Panc1 (cell line): ENCODE measurements around the gene CEP128. TPM values are rescaled to one million over a fixed set of nuclear protein-coding genes. Genes with fewer than 3 reads are reported as not detected.

ENCODE experiments used
- ATAC-seq: fragments of 200-7000 bp; cut with Tn5 transposase; 2 replicates; pipeline ENCODE4 v1.9.1; 2020; ENCODE audit warnings: mild to moderate bottlenecking, moderate library complexity
- BruUV-seq: library from RNA; stranded (reverse); fragments of 400-500 nt; replicated peaks from 2 replicates; lab custom pipeline; 2021; lab: Mats Ljungman, UMichigan
- CTCF ChIA-PET: fragments of 300-600 bp; sonication (Branson Sonifier 250); formaldehyde crosslinking; loops from one replicate; lab custom pipeline; 2022; ENCODE audit warnings: antibody characterized with exemption; lab: Charles Lee
- POLR2A ChIA-PET: fragments of 300-600 bp; sonication (Branson Sonifier 250); formaldehyde crosslinking; loops from one replicate; lab custom pipeline; 2022; ENCODE audit warnings: antibody characterized with exemption; lab: Charles Lee
- DNase-seq: peaks from one replicate; pipeline ENCODE4 v3.0.0-alpha.2; 2010; ENCODE audit warnings: low read depth, low spot score
- H3K27ac ChIP-seq: 2 replicates; pipeline ENCODE4 v1.5.1; 2011; ENCODE audit warnings: mild to moderate bottlenecking, low read length, inconsistent platforms
- H3K27me3 ChIP-seq: fragments of 200-500 bp; sonication (Bioruptor generic); 2 replicates; pipeline ENCODE4 v1.6.0; 2014; ENCODE audit warnings: low read length, inconsistent platforms; ENCODE audit not compliant: control insufficient read depth, insufficient read depth
- H3K36me3 ChIP-seq: fragments of 200-500 bp; sonication (Bioruptor generic); 2 replicates; pipeline ENCODE4 v1.5.1; 2014; ENCODE audit warnings: inconsistent platforms, mild to moderate bottlenecking, low read length, moderate library complexity; ENCODE audit not compliant: control insufficient read depth, insufficient read depth
- H3K4me1 ChIP-seq: 2 replicates; pipeline ENCODE4 v1.5.1; 2011; ENCODE audit warnings: inconsistent platforms, mild to moderate bottlenecking, low read length, moderate library complexity; ENCODE audit not compliant: control insufficient read depth, insufficient read depth
- H3K4me3 ChIP-seq, 2 experiments: 2 replicates each; pipeline ENCODE4 v1.5.1; 2011 to 2012; ENCODE audit warnings: low read depth in 2 of 2, low read length in 2 of 2, mild to moderate bottlenecking in 2 of 2, inconsistent platforms in 1 of 2, moderate library complexity in 1 of 2
- H3K9me3 ChIP-seq: fragments of 200-500 bp; sonication (Bioruptor generic); 2 replicates; pipeline ENCODE4 v1.5.1; 2014; ENCODE audit warnings: low read depth, mild to moderate bottlenecking, inconsistent platforms, low read length, moderate library complexity; ENCODE audit not compliant: control insufficient read depth, insufficient read depth
- POLR2AphosphoS5 ChIP-seq: IDR thresholded peaks from 2 replicates; pipeline ENCODE4 v1.6.1; 2012; ENCODE audit warnings: mild to moderate bottlenecking, low read depth, low read length, moderate library complexity
- SIN3A ChIP-seq: IDR thresholded peaks from 2 replicates; pipeline ENCODE4 v1.6.1; 2012; ENCODE audit warnings: low read depth, mild to moderate bottlenecking, low read length, moderate library complexity, borderline replicate concordance; ENCODE audit not compliant: insufficient read depth
- TCF7L2 ChIP-seq: IDR thresholded peaks from 2 replicates; pipeline ENCODE4 v1.6.1; 2011; ENCODE audit warnings: mild to moderate bottlenecking, low read depth, low read length, inconsistent platforms
- in situ Hi-C: cut with HindIII; loops from 2 replicates; pipeline ENCODE4 v1.10.0; 2016; ENCODE audit warnings: low sequenced_read_pairs, low pct_unique_long_range_greater_than_20kb
- intact Hi-C: fragments of 100-400 bp; cut with micrococcal nuclease; formaldehyde crosslinking; loops from one replicate; pipeline ENCODE4 v1.10.0; 2022; ENCODE audit not compliant: unreplicated experiment
- total RNA-seq: library from RNA; stranded (reverse); gene quantifications from one replicate; pipeline ENCODE4 v1.2.1, GENCODE V29; 2021; ENCODE audit not compliant: unreplicated experiment
- TF ChIP-seq, protein P1 (sequence below), 2 experiments: IDR thresholded peaks; 2 replicates each; pipeline ENCODE4 v1.6.1; 2011 to 2012; ENCODE audit warnings: low read depth in 2 of 2, control low read depth in 1 of 2, low read length in 1 of 2, mild to moderate bottlenecking in 1 of 2, moderate library complexity in 1 of 2; ENCODE audit not compliant: insufficient read depth in 1 of 2
- TF ChIP-seq, protein P2 (sequence below): fragments of 450-650 bp; IDR thresholded peaks from 2 replicates; pipeline ENCODE4 v1.5.1; 2017; ENCODE audit warnings: mild to moderate bottlenecking

Gene CEP128
- total RNA-seq, 1 experiment from 2014 or later, result 9.3 TPM

DNA sequence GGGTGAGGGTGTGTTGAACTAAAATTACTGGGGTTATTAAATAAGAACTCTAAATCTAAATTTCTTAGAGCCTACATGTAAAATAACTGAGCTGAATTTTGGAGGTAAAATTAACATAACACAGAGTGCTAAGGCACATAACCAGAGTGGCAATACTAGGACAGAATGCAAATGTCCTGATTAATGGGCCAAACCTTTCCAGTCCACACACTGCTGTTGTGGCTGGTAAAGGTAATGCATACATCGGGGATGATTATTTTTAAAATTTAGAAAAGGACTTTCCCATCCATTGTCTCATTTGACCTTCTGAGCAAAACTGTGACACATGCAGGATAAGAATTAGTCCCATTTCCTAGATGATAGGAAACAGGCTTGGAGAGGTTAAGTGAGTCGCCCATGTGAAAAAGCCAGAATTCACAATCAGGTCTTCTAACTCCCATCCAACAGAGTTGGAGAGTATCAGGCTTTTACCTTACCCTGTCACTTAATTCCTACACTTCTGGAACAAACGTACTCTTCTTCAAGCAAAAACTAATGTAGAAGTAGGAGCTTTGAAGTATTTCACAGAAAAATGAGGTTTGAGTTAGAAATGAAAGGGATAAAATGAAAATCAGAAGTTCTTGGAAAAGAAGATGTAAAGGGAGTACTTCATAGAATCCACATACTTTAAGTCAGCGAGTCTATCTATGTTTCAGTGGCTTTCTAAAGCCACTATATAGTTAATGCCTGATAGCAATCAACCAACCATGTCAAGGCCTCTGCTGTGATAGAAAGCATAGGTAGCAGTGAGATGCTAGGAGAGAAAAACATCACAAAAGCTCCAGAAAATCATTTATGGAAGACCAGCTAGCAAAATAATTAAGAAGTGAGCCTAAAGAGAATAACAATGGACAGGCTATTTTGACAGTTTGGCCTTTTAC, 395.3 kb downstream of the CEP128 start:
- BruUV-seq, result no TSS peak
- intact Hi-C loops, result no loop called here
- no peaks in the 10 kb centered on the region for H3K36me3 ChIP-seq
- ChIA-PET CTCF (no interaction called here), POLR2A (no interaction called here)
- ATAC-seq (no peak), DNase-seq (no peak)
- no peak overlapping the region for H3K4me3 ChIP-seq
- H3K4me1 ChIP-seq, result no peaks in the 10 kb centered on the region
- in situ Hi-C loops, result no loop called here
- no peak overlapping the region for H3K27ac ChIP-seq
- H3K27me3 ChIP-seq, result no peaks in the 10 kb centered on the region
- no peaks in the 10 kb centered on the region for H3K9me3 ChIP-seq
- no peak for TF ChIP-seq SIN3A
- TF ChIP-seq, protein P1, sequence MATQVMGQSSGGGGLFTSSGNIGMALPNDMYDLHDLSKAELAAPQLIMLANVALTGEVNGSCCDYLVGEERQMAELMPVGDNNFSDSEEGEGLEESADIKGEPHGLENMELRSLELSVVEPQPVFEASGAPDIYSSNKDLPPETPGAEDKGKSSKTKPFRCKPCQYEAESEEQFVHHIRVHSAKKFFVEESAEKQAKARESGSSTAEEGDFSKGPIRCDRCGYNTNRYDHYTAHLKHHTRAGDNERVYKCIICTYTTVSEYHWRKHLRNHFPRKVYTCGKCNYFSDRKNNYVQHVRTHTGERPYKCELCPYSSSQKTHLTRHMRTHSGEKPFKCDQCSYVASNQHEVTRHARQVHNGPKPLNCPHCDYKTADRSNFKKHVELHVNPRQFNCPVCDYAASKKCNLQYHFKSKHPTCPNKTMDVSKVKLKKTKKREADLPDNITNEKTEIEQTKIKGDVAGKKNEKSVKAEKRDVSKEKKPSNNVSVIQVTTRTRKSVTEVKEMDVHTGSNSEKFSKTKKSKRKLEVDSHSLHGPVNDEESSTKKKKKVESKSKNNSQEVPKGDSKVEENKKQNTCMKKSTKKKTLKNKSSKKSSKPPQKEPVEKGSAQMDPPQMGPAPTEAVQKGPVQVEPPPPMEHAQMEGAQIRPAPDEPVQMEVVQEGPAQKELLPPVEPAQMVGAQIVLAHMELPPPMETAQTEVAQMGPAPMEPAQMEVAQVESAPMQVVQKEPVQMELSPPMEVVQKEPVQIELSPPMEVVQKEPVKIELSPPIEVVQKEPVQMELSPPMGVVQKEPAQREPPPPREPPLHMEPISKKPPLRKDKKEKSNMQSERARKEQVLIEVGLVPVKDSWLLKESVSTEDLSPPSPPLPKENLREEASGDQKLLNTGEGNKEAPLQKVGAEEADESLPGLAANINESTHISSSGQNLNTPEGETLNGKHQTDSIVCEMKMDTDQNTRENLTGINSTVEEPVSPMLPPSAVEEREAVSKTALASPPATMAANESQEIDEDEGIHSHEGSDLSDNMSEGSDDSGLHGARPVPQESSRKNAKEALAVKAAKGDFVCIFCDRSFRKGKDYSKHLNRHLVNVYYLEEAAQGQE (IDR thresholded peaks at IDR 0.05; ENCODE audit: insufficient read depth in 1 of 2, low read depth in 2 of 2, low read length in 1 of 2), result no peak
- no peak for TF ChIP-seq TCF7L2
- no peak for TF ChIP-seq POLR2AphosphoS5
- TF ChIP-seq, protein P2, sequence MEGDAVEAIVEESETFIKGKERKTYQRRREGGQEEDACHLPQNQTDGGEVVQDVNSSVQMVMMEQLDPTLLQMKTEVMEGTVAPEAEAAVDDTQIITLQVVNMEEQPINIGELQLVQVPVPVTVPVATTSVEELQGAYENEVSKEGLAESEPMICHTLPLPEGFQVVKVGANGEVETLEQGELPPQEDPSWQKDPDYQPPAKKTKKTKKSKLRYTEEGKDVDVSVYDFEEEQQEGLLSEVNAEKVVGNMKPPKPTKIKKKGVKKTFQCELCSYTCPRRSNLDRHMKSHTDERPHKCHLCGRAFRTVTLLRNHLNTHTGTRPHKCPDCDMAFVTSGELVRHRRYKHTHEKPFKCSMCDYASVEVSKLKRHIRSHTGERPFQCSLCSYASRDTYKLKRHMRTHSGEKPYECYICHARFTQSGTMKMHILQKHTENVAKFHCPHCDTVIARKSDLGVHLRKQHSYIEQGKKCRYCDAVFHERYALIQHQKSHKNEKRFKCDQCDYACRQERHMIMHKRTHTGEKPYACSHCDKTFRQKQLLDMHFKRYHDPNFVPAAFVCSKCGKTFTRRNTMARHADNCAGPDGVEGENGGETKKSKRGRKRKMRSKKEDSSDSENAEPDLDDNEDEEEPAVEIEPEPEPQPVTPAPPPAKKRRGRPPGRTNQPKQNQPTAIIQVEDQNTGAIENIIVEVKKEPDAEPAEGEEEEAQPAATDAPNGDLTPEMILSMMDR, result no peak

DNA sequence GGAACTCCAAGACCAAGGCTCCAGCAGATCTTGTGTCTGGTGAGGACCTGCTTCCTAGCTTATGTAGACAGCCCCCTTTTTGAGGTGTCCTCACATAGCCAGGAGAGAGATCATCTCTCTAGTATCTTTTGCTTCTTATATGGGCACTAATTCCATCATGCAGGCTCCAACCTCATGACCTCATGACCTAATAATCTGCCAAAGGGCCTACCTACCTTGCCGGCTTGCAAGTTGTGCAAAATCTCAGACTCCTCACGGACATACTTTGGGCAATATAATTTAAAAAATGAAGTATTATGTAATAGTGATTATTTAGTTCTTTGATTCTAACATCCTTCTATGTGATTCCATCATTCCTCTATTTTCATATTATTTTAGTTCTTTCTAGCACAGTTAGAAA, 397.2 kb downstream of the CEP128 start:
- Histone ChIP-seq H3K27ac (no peak overlapping the region), H3K27me3 (no peaks in the 10 kb centered on the region), H3K4me1 (no peaks in the 10 kb centered on the region), H3K4me3 (no peak overlapping the region), H3K36me3 (no peaks in the 10 kb centered on the region), H3K9me3 (no peaks in the 10 kb centered on the region)
- intact Hi-C loops (no loop called here), in situ Hi-C loops (no loop called here)
- CTCF ChIA-PET, result no interaction called here
- no peak for ATAC-seq
- no peak for TF ChIP-seq TCF7L2
- DNase-seq, result no peak
- no TSS peak for BruUV-seq
- POLR2A ChIA-PET, result no interaction called here

DNA sequence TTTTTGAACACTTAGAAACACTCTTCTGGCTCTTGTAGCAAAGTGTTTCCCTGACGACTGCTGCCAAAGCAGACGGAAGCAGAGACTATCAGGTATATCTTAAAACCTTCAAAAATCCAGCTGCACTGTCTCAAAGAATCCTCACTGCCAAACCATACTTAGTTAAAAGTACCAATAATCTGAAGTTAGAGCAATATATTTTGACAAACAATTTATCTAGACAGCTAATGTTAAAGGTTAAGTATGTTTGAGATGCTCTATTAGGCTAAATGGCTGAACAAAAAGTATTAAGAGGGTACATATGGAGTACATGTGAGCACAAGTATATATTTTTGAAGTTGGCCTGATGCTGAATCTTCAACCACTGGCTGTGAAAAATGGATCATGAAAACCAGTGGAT, 398.3 kb downstream of the CEP128 start:
- intact Hi-C loops (no loop called here), in situ Hi-C loops (no loop called here)
- DNase-seq (no peak), ATAC-seq (no peak)
- Histone ChIP-seq H3K9me3 (no peaks in the 10 kb centered on the region), H3K27me3 (no peaks in the 10 kb centered on the region), H3K27ac (no peak overlapping the region), H3K36me3 (no peaks in the 10 kb centered on the region), H3K4me3 (no peak overlapping the region), H3K4me1 (no peaks in the 10 kb centered on the region)
- TF ChIP-seq, protein P1 (IDR thresholded peaks at IDR 0.05; ENCODE audit: insufficient read depth in 1 of 2, low read depth in 2 of 2, low read length in 1 of 2), result no peak
- no peak for TF ChIP-seq SIN3A
- no TSS peak for BruUV-seq
- CTCF ChIA-PET, result no interaction called here
- POLR2A ChIA-PET, result no interaction called here
